ENCODE measurements around the gene TSPAN3. TPM values are rescaled to one million over a fixed set of nuclear protein-coding genes. Genes with fewer than 3 reads are reported as not detected.

Gene TSPAN3
- total and polyA plus RNA-seq, 8 donors, result 319 to 645 (median 360) TPM

- H3K4me3 ChIP-seq, result no peak overlapping the region
- ATAC-seq (peak; percentile 31), DNase-seq (no peak)
- H3K27ac ChIP-seq, result peak overlapping the region; percentile 45 to 68
- intact Hi-C loops (cut with DNase I), result no loop called here
- H3K36me3 ChIP-seq, result no peaks in the 10 kb centered on the region
- H3K27me3 ChIP-seq, result no peaks in the 10 kb centered on the region
- H3K4me1 ChIP-seq, result peaks cover 62 to 97% of the 10 kb centered on the region in 2 donors
- TF ChIP-seq CTCF (IDR thresholded peaks at IDR 0.05), result no peak
- no peaks in the 10 kb centered on the region for H3K9me3 ChIP-seq
Observed at GRCh38 chr15:77064539-77065308, 6.2 kb downstream of the TSPAN3 start.

- intact Hi-C loops (cut with DNase I), result no loop called here
- H3K4me3 ChIP-seq, result no peak overlapping the region
- no peak for TF ChIP-seq CTCF (IDR thresholded peaks at IDR 0.05)
- H3K27ac ChIP-seq, result peak overlapping the region; percentile 45 to 68
- H3K4me1 ChIP-seq, result peaks cover 65 to 94% of the 10 kb centered on the region in 2 donors
- no peaks in the 10 kb centered on the region for H3K9me3 ChIP-seq
- DNase-seq, result no peak
- no peaks in the 10 kb centered on the region for H3K27me3 ChIP-seq
- no peak for ATAC-seq
- H3K36me3 ChIP-seq, result no peaks in the 10 kb centered on the region
Observed at GRCh38 chr15:77064063-77064462, 6.8 kb downstream of the TSPAN3 start.

- Histone ChIP-seq H3K27me3 (no peaks in the 10 kb centered on the region), H3K27ac (no peak overlapping the region), H3K4me3 (no peak overlapping the region), H3K36me3 (no peaks in the 10 kb centered on the region), H3K4me1 (peaks cover 57 to 86% of the 10 kb centered on the region in 2 donors), H3K9me3 (no peaks in the 10 kb centered on the region)
- intact Hi-C loops (cut with DNase I), result no loop called here
- TF ChIP-seq CTCF (IDR thresholded peaks at IDR 0.05), result no peak
- DNase-seq (no peak), ATAC-seq (no peak)
Observed at GRCh38 chr15:77063249-77063648, 7.7 kb downstream of the TSPAN3 start.

- Histone ChIP-seq H3K4me3 (no peak overlapping the region), H3K27me3 (no peaks in the 10 kb centered on the region), H3K36me3 (peaks cover 0 to 3% of the 10 kb centered on the region in 2 donors), H3K9me3 (no peaks in the 10 kb centered on the region), H3K27ac (peak overlapping the region; percentile 14 to 67), H3K4me1 (peaks cover 42 to 67% of the 10 kb centered on the region in 2 donors)
- DNase-seq (peak in 2 of 4 donors; percentile 54 to 59), ATAC-seq (peak; percentile 49)
- intact Hi-C loops (cut with DNase I), result no loop called here
- no peak for TF ChIP-seq CTCF (IDR thresholded peaks at IDR 0.05)
Observed at GRCh38 chr15:77060546-77060945, 10.4 kb downstream of the TSPAN3 start.

GRCh38 chr15:77059786-77060361 lies 11.0 kb downstream of the TSPAN3 start:
- Histone ChIP-seq H3K36me3 (peaks cover 0 to 5% of the 10 kb centered on the region in 2 donors), H3K27me3 (no peaks in the 10 kb centered on the region), H3K4me1 (peaks cover 35 to 67% of the 10 kb centered on the region in 2 donors), H3K4me3 (no peak overlapping the region), H3K27ac (no peak overlapping the region), H3K9me3 (no peaks in the 10 kb centered on the region)
- no peak for ATAC-seq
- no peak for DNase-seq
- TF ChIP-seq CTCF (IDR thresholded peaks at IDR 0.05), result no peak
- intact Hi-C loops (cut with DNase I), result no loop called here

Data from left lung (tissue), 10 donors.